GM12874 (cell line): Measurements from ENCODE around the gene MORC1.

ENCODE experiments used
- TF ChIP-seq, protein P1 (sequence below): IDR thresholded peaks from 2 replicates; pipeline ENCODE4 v1.5.1; 2011; ENCODE audit warnings: low read depth, mild to moderate bottlenecking, control low read depth, low read length, moderate library complexity; ENCODE audit not compliant: insufficient read depth

The MORC1 gene

DNA sequence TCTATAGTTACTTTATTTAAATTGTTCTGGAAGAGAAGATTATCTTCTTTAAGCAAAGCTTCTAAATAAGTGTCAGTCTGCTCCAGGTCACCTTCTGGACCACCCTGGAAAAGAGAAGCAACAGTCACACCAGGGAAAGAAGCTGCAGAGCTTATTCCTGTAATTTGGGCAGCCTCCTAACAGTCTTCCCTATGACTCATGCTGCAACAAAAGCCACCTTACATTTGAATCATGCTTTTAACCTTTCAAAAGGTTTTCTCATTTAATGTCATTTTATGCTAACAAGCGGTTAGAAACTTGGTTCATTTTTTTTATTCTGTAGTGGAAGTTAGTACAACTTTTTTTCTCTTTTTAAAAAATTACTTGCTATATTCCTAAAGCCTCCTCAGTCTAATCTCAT is 158.9 kb downstream of the MORC1 start:
- TF ChIP-seq, protein P1, sequence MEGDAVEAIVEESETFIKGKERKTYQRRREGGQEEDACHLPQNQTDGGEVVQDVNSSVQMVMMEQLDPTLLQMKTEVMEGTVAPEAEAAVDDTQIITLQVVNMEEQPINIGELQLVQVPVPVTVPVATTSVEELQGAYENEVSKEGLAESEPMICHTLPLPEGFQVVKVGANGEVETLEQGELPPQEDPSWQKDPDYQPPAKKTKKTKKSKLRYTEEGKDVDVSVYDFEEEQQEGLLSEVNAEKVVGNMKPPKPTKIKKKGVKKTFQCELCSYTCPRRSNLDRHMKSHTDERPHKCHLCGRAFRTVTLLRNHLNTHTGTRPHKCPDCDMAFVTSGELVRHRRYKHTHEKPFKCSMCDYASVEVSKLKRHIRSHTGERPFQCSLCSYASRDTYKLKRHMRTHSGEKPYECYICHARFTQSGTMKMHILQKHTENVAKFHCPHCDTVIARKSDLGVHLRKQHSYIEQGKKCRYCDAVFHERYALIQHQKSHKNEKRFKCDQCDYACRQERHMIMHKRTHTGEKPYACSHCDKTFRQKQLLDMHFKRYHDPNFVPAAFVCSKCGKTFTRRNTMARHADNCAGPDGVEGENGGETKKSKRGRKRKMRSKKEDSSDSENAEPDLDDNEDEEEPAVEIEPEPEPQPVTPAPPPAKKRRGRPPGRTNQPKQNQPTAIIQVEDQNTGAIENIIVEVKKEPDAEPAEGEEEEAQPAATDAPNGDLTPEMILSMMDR, result no peak

DNA sequence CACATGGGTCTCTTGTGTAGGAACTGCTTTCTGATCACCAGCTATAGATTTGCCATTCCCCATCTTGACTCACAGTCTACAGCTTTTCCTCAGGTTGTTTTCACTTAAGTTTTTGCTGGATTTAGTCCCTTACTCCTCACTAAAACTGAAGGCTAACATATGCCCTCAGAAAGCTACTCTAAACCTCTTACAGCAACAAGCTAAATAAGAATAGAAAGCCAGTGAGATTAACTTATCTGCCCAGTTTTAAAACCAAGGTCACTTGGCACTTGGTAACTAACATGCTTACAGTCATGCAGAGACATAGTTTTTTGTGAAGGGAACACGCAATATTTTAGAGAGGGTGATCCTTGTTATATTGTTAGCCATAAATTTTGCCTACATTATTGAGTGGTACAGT is 164.2 kb downstream of the MORC1 start, which contains the start of gene GUCA1C:
Gene GUCA1C (minus strand): TSS at position 180 of the 400 bp plus-strand sequence. CDS start 117 bp downstream, at position 63.
- TF ChIP-seq, protein P1, result no peak

DNA sequence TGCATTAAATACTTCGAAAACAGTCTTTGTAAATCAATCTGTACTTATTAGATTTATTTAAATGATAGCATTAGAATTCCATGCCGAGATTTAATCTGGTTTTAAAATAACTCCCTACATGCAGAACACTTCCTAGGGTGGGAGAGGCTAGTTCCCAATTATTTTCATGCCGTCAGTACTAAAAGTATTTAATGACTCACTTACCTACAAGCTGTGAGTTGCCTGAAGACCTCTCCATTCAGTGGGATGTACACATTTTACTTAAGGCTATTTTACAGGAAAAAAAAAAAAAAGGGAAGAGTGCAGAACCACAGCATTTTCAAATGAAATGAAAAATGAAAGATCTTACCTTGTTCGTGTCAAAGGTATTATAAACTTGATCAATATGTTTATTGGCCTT is 164.7 kb downstream of the MORC1 start:
- TF ChIP-seq, protein P1, result no peak

DNA sequence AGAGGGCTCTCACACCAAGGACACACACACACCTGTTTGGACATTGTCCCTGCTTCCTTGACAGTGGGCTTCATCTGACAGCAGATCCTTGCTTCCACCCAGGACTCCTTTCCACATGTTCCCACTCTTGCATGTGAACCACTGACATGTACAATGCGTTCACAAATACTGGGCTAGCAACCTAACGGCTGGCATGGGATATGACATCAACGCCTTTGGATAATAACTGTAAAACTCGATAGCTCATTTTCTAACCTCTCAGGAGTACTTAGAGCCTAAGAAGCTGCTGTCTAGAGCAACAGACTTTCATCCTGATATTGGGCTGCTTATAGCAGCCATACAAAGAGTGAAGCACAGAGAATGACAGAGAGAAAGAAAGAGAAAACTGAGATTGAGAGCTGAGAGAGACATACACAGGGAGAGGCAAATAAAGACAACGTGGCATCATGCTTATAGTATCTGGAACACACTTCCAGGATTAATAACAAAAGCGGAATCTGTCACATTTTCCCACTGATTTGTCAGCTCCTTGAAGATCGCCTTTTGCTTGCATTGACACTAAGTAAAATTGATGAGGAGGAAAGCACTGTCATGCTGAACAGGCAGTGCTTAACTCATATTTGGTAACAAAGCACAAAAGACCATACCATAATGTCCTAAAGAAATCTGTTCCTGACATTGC is 166.0 kb downstream of the MORC1 start:
- TF ChIP-seq, protein P1, result no peak

DNA sequence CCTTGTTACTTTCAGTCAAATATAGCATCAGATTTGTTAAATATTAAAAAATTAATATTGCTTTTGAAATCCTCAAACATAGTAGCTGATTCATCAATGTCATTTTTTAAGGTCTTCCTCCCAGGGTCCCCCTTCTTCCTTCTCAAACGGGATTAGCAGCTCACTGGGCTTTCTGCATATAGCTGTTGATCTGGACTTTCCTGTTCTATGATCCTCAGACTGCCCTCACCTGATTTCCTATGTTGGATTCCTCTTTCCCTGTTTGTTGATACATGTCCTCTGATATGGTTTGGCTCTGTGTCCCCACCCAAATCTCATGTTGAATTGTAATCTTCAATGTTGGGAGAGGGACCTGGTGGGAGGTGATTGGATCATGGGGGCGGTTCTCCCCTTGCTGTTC is 170.1 kb downstream of the MORC1 start:
- TF ChIP-seq, protein P1, result no peak

DNA sequence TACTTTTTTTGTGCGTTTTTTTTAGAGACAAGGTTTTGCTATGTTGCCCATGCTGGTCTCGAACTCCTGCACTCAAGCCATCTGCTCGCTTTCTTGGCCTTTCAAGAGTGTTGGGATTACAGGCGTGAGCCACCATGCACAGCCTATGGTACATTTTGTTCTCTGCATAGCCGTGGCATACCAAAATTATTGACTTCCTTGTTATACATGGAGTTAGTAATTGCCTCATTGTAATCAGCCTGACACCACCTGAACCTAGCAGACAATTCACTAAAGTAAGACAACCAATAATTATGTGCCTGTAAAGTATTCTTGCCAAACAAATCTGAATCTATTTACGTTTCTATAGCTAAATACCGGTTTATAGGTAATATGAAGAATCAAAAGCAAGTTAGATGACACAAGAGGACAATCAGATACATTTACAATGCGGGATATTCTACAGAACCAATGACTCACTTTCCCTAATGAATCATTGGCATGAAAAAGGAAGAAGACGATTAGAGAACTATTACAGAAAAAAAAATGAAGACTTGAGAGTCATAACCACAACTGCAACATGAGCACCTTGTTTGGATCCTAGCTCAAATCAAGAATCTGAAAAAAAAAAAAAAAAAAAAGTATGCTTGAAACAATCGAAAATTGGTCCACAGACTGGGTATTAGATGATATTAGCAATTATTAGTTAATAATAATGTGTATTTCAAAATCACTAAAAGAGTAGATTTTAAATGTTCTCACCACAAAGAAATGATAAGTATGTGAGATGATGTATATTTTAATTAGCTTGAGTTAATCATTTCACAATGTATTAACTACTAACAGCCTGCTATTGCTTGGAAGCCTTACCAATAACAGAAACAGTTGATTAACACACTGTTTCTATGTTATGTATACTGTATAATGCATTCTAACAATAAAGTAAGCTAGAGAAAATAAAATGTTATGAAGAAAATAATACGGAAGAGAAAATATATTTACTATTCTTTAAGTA is 171.3 kb downstream of the MORC1 start:
- TF ChIP-seq, protein P1, result no peak

DNA sequence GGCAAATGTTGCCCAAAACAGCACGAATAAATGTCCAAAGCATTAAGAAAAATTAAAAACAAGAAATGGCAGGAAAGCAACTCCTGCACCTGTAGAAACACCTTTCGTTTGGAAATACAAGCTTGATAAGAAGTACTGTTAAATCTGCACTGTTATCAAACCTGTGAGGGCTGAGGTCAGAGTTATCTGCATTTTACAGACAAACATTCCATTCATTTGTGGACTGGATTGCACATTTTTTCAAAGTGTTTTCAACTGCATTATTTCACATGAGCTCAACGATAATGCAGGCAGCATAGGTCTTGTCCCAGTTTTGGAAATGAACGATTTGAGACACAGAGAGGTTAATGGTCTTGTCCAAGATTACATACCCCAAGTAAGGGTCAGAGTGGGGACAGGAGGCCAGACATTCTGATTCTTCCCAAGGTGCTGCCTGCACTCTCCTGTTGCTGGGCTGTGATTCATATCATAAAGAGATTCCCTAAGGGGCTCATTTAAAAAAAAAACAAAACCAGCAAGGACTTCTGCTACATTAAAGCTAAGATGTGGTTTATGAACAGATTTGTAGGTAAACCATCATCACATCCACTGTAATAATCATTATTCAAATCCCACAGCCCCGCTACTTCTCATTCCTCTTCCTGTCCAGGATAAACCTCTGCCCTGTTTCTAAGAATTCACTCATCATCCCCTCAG is 177.2 kb downstream of the MORC1 start:
- TF ChIP-seq, protein P1, result no peak
